ENCODE data around the gene N4BP2L2. TPM values are rescaled to one million over a fixed set of nuclear protein-coding genes. Genes with fewer than 3 reads are reported as not detected.

Gene N4BP2L2
- total and polyA plus RNA-seq, 2 donors (not counting 3 experiments of a cell fraction or from before 2014, with no cell fraction given) = 21.7 to 101 TPM

- peaks cover 2 to 17% of the 10 kb centered on the region in 2 experiments for H3K36me3 ChIP-seq (ENCODE audit: control insufficient read depth in 2 of 2, extremely low read depth in 1 of 2, insufficient read depth in 2 of 2, low read length in 2 of 2)
- peaks cover 22% of the 10 kb centered on the region for H3K4me1 ChIP-seq (ENCODE audit: control insufficient read depth, extremely low read depth, insufficient read depth, low read length)
- no peaks in the 10 kb centered on the region for H3K27me3 ChIP-seq (ENCODE audit: control insufficient read depth in 2 of 2, insufficient read depth in 2 of 2, low read length in 2 of 2)
- CTCF ChIA-PET = no interaction called here
- no peak overlapping the region for H3K27ac ChIP-seq (ENCODE audit: insufficient read depth, low read depth, low read length)
- H3K4me3 ChIP-seq (replicated peaks in 1 of 3; ENCODE audit: insufficient read depth in 1 of 3, low read depth in 1 of 3, low read length in 3 of 3) = no peak overlapping the region
- no peaks in the 10 kb centered on the region for H3K9me3 ChIP-seq (replicated peaks; ENCODE audit: control insufficient read depth, insufficient read depth, low read length)
- no peak overlapping the region for H3K9ac ChIP-seq (replicated peaks; ENCODE audit: extremely low read depth, insufficient read depth, low read length)
- peaks cover 3% of the 10 kb centered on the region for H3K9me1 ChIP-seq (replicated peaks; ENCODE audit: control insufficient read depth, extremely low read depth, insufficient read depth, low read length)
- TF ChIP-seq EZH2 (IDR thresholded peaks at IDR 0.05; ENCODE audit: borderline replicate concordance, low read depth, low read length, severe bottlenecking) (no peak), POLR2A (IDR thresholded peaks at IDR 0.05; ENCODE audit: low read depth, low read length) (no peak), FOS (IDR thresholded peaks at IDR 0.05; ENCODE audit: borderline replicate concordance, insufficient read depth, low read length) (no peak), GATA2 (IDR thresholded peaks at IDR 0.05; ENCODE audit: insufficient read depth, insufficient read length, low read depth, low read length) (no peak), MAX (IDR thresholded peaks at IDR 0.05; ENCODE audit: insufficient read depth, insufficient read length) (no peak), MYC (IDR thresholded peaks at IDR 0.05; ENCODE audit: low read depth, low read length) (no peak), POLR2AphosphoS5 (IDR thresholded peaks at IDR 0.05; ENCODE audit: insufficient read depth, low read depth, low read length) (no peak), CTCF (IDR thresholded peaks at IDR 0.05; ENCODE audit: extremely low read depth in 1 of 2, insufficient read depth in 1 of 2, low read depth in 1 of 2, low read length in 2 of 2) (no peak), JUN (IDR thresholded peaks at IDR 0.05; ENCODE audit: borderline replicate concordance, insufficient read depth, insufficient read length, low read depth) (no peak)
- DNase-seq (ENCODE audit: low read depth, low spot score) (no peak), FAIRE-seq (no peak)
- intact Hi-C loops (cut with micrococcal nuclease) (loop anchor here (5.0 to 10.0 kb wide), 2 partner anchors 108 to 220 kb away; partner anchors contain the start of genes BRCA2, N4BP2L1 and ZAR1L), dilution Hi-C loops (cut with MboI; ENCODE audit: extremely low pct_ligation_motif_present, low sequenced_read_pairs) (no loop called here)
- no peak overlapping the region for H2AFZ ChIP-seq (ENCODE audit: low read depth, low read length)
- H3K79me2 ChIP-seq (ENCODE audit: control insufficient read depth, insufficient read depth, low read length) = peaks cover 73% of the 10 kb centered on the region
- H3K4me2 ChIP-seq (ENCODE audit: insufficient read depth, low read length) = peak overlapping the region; percentile 32
- BruUV-seq (replicated peaks) = no TSS peak
- POLR2A ChIA-PET = no interaction called here
- H4K20me1 ChIP-seq (replicated peaks; ENCODE audit: control insufficient read depth, extremely low read depth, insufficient read depth, low read length) = peaks cover 11% of the 10 kb centered on the region
These were observed 3.5 kb downstream of the N4BP2L2 start for GRCh38 chr13:32535115-32535514.
